Gastrocnemius medialis (tissue), 4 donors: ENCODE results near the gene RANBP17. TPM values are rescaled to one million over a fixed set of nuclear protein-coding genes. Genes with fewer than 3 reads are reported as not detected.
"Not testable (repeated sequence)": the region's sequence is repeated elsewhere in the genome, so short reads cannot be mapped to it uniquely, and the experiment has no call there.

Experiments used
- ATAC-seq, 2 donors: fragments of 150-250 bp; one replicate each; pipeline ENCODE4 v1.9.1; 2016
- DNase-seq, 2 donors: peaks; one replicate each; pipeline ENCODE4 v3.0.0-alpha.2; 2019
- H3K27ac ChIP-seq, 4 donors: fragments of 200-600 bp; sonication (generic); 1 replicate in 1 of 4; 2 replicates in 3 of 4; pipeline ENCODE4 v1.5.1; 2016 to 2018; ENCODE audit warnings: mild to moderate bottlenecking in 2 of 4, moderate library complexity in 1 of 4
- H3K27me3 ChIP-seq, 3 donors: fragments of 200-600 bp; sonication (generic) in 2 of 3; 1 replicate in 1 of 3; 2 replicates in 2 of 3; pipeline versions ENCODE4 v1.5.1 to v1.6.0; 2016 to 2019; ENCODE audit warnings: mild to moderate bottlenecking in 1 of 3, moderate library complexity in 1 of 3
- H3K36me3 ChIP-seq, 2 donors: fragments of 200-600 bp; sonication (generic) in 1 of 2; one replicate each; pipeline ENCODE4 v1.5.1; 2017 to 2018
- H3K4me1 ChIP-seq, 2 donors: fragments of 200-600 bp; sonication (generic) in 1 of 2; one replicate each; pipeline ENCODE4 v1.5.1; 2016 to 2017; ENCODE audit warnings: mild to moderate bottlenecking in 2 of 2
- H3K4me3 ChIP-seq, 4 donors: fragments of 200-600 bp; sonication (generic) in 3 of 4; 1 replicate in 1 of 4; 2 replicates in 3 of 4; pipeline ENCODE4 v1.5.1; 2016 to 2019; ENCODE audit warnings: mild to moderate bottlenecking in 2 of 4
- H3K9me3 ChIP-seq, 3 donors: fragments of 200-600 bp; sonication (generic) in 2 of 3; 1 replicate in 1 of 3; 2 replicates in 2 of 3; pipeline ENCODE4 v1.5.1; 2016 to 2019
- POLR2A ChIP-seq, 2 donors: fragments of 450-650 bp; IDR thresholded peaks; one replicate each; pipeline ENCODE4 v1.6.1; 2017; ENCODE audit warnings: antibody characterized with exemption in 2 of 2, mild to moderate bottlenecking in 2 of 2, moderate library complexity in 2 of 2
- in situ Hi-C, 4 donors: fragments of 200-750 bp; cut with MboI; loops; one replicate each; pipeline versions ENCODE4 v1.15.0 to v1.8.0; 2017; ENCODE audit warnings: low sequenced_read_pairs in 4 of 4
- intact Hi-C: fragments of 100-400 bp; cut with DNase I; formaldehyde crosslinking; loops from one replicate; pipeline ENCODE4 v1.15.1; 2023; ENCODE audit warnings: low total_unique reads
- total RNA-seq, 4 donors: library from RNA; depleted of rRNA; stranded (reverse); fragments of >200 nt; gene quantifications; one replicate each; pipeline versions ENCODE4 v1.1.0 to v1.2.3, GENCODE V29; 2016
- TF ChIP-seq, protein P1 (sequence below), 5 experiments: fragments of 450-650 bp in 3 of 5; fragments of 200-600 bp in 2 of 5; sonication (generic) in 2 of 5; IDR thresholded peaks in 4 of 5; conservative IDR thresholded peaks in 1 of 5; 1 replicate in 4 of 5; 2 replicates in 1 of 5; pipeline ENCODE4 v1.5.1; 2016 to 2019; ENCODE audit warnings: antibody characterized with exemption in 5 of 5, mild to moderate bottlenecking in 3 of 5, moderate library complexity in 3 of 5

Gene RANBP17
- total RNA-seq, 4 donors from 2014 or later: 1.1 to 3.2 TPM; not detected in 2

DNA sequence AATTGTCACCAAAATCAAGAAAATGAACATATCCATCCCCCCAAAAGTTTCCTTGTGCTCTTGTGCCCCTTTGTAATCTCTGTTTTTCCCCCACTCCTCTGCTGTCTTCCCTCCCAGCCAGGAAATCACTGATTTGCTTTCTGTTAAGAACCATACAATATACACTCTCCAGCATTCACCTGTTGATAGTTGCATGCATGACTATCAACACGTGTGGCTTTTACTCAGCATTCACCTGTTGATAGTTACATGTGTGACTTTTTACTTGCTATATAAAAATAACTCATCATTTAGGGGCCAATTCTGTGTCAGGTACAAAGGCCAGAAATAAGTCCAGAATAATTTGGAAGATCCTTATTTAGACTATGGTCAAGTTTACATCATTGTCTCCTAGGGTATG, 6.0 kb downstream of the RANBP17 start:
- TF ChIP-seq, protein P1, sequence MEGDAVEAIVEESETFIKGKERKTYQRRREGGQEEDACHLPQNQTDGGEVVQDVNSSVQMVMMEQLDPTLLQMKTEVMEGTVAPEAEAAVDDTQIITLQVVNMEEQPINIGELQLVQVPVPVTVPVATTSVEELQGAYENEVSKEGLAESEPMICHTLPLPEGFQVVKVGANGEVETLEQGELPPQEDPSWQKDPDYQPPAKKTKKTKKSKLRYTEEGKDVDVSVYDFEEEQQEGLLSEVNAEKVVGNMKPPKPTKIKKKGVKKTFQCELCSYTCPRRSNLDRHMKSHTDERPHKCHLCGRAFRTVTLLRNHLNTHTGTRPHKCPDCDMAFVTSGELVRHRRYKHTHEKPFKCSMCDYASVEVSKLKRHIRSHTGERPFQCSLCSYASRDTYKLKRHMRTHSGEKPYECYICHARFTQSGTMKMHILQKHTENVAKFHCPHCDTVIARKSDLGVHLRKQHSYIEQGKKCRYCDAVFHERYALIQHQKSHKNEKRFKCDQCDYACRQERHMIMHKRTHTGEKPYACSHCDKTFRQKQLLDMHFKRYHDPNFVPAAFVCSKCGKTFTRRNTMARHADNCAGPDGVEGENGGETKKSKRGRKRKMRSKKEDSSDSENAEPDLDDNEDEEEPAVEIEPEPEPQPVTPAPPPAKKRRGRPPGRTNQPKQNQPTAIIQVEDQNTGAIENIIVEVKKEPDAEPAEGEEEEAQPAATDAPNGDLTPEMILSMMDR (IDR thresholded peaks at IDR 0.05 in 4 of 5, conservative IDR thresholded peaks at IDR 0.05 in 1 of 5): no peak
- TF ChIP-seq POLR2A (IDR thresholded peaks at IDR 0.05): no peak
- in situ Hi-C loops (no loop called here), intact Hi-C loops (no loop called here)
- Histone ChIP-seq H3K9me3 (no peaks in the 10 kb centered on the region), H3K4me3 (no peak overlapping the region), H3K27ac (no peak overlapping the region), H3K36me3 (no peaks in the 10 kb centered on the region), H3K4me1 (no peaks in the 10 kb centered on the region), H3K27me3 (peaks cover 0 to 3% (median under 1%) of the 10 kb centered on the region in 3 donors)
- no peak for DNase-seq
- no peak for ATAC-seq

DNA sequence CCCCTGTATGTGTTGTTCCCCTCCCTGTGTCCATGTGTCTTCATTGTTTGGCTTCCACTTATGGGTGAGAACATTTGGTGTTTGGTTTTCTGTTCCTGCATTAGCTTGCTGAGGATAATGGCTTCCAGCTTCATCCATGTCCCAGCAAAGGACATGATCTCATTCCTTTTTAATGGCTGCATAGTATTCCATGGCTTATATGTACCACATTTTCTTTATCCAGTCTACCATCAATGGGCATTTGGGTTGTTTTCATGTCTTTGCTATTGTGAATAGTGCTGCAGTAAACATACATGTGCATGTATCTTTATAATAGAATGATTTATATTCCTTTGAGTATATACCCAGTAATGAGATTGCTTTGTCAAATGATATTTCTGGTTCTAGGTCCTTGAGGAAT, 8.6 kb downstream of the RANBP17 start:
- H3K27ac ChIP-seq, in situ Hi-C loops, H3K36me3 ChIP-seq, DNase-seq, H3K4me3 ChIP-seq, intact Hi-C loops, H3K9me3 ChIP-seq, ATAC-seq, H3K27me3 ChIP-seq, H3K4me1 ChIP-seq: not testable (repeated sequence)

DNA sequence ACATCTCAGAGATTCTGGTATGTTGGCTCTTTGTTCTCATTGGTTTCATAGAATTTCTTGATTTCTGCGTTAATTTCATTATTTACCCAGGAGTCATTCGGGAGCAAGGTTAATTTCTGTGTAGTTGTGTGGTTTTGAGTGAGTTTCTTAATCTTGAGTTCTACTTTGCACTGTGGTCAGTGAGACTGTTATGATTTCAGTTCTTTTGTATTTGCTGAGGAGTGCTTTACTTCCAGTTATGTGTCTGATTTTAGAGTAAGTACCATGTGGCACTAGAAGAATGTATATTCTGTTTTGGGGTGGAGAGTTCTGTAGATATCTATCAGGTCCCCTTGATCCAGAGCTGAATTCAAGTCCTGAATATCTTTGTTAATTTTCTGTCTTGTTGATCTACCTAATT, 12.2 kb downstream of the RANBP17 start:
- Histone ChIP-seq H3K27me3 (no peaks in the 10 kb centered on the region), H3K4me3 (no peak overlapping the region), H3K36me3 (no peaks in the 10 kb centered on the region), H3K9me3 (no peaks in the 10 kb centered on the region), H3K4me1 (no peaks in the 10 kb centered on the region), H3K27ac (no peak overlapping the region)
- in situ Hi-C loops: no loop called here
- DNase-seq: no peak
- no peak for TF ChIP-seq POLR2A (IDR thresholded peaks at IDR 0.05)
- TF ChIP-seq, protein P1 (IDR thresholded peaks at IDR 0.05 in 4 of 5, conservative IDR thresholded peaks at IDR 0.05 in 1 of 5): no peak
- intact Hi-C loops: no loop called here
- no peak for ATAC-seq

DNA sequence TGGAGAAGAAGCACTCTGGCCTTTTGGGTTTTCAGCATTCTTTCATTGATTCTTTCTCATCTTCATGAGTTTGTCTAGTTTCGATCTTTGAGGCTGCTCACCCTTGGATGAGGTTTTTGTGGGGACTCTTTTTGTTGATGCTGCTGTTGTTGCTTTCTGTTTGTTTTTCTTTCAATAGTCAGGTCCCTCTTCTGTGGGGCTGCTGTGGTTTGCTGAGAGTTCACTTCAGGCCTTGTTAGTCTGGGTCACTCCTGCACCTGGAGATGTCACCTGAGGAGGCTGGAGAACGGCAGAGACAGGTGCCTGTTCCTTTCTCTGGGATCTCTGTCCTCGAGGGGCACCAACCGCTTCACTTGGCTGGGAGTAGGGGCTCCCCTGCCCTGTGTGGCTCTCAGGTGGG, 14.0 kb downstream of the RANBP17 start:
- intact Hi-C loops (no loop called here), in situ Hi-C loops (no loop called here)
- no peak overlapping the region for H3K27ac ChIP-seq
- ATAC-seq: no peak
- no peak overlapping the region for H3K4me3 ChIP-seq
- no peaks in the 10 kb centered on the region for H3K27me3 ChIP-seq
- no peak for DNase-seq
- no peaks in the 10 kb centered on the region for H3K4me1 ChIP-seq
- H3K36me3 ChIP-seq: no peaks in the 10 kb centered on the region
- no peaks in the 10 kb centered on the region for H3K9me3 ChIP-seq
- TF ChIP-seq, protein P1 (IDR thresholded peaks at IDR 0.05 in 4 of 5, conservative IDR thresholded peaks at IDR 0.05 in 1 of 5): no peak
- TF ChIP-seq POLR2A (IDR thresholded peaks at IDR 0.05): no peak

DNA sequence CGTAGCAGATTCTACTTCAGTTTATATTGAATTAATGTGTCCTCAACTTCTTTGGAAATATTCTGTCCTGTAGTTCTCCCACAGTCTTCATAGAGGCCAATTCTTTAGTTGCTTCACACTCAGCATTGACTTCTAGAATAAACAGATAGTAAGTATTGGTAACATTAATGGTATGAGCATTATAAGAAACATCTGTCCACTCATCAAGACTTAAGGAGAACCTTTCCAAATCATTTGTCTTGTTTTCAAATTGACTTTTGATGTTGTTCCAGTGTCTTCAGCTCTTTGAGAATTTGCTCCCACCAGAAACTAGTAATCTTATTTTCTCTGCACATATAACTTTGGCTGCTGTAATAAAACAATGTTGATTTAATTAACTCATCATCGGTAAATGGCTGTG, 18.3 kb downstream of the RANBP17 start:
- in situ Hi-C loops (no loop called here), intact Hi-C loops (no loop called here)
- no peaks in the 10 kb centered on the region for H3K36me3 ChIP-seq
- H3K27me3 ChIP-seq: no peaks in the 10 kb centered on the region
- H3K4me3 ChIP-seq: no peak overlapping the region
- DNase-seq (no peak), ATAC-seq (no peak)
- no peaks in the 10 kb centered on the region for H3K9me3 ChIP-seq
- H3K27ac ChIP-seq: no peak overlapping the region
- no peaks in the 10 kb centered on the region for H3K4me1 ChIP-seq
- TF ChIP-seq POLR2A (IDR thresholded peaks at IDR 0.05): no peak
- TF ChIP-seq, protein P1 (IDR thresholded peaks at IDR 0.05 in 4 of 5, conservative IDR thresholded peaks at IDR 0.05 in 1 of 5): no peak
